HG02623 (cell line): Measurements from ENCODE around the gene REXO1.

ENCODE experiments used
- ATAC-seq: cut with Tn5 transposase; IDR thresholded peaks from one replicate; pipeline ENCODE4 v1.9.1; 2021; ENCODE audit warnings: moderate library complexity; ENCODE audit not compliant: unreplicated experiment

The REXO1 gene

DNA sequence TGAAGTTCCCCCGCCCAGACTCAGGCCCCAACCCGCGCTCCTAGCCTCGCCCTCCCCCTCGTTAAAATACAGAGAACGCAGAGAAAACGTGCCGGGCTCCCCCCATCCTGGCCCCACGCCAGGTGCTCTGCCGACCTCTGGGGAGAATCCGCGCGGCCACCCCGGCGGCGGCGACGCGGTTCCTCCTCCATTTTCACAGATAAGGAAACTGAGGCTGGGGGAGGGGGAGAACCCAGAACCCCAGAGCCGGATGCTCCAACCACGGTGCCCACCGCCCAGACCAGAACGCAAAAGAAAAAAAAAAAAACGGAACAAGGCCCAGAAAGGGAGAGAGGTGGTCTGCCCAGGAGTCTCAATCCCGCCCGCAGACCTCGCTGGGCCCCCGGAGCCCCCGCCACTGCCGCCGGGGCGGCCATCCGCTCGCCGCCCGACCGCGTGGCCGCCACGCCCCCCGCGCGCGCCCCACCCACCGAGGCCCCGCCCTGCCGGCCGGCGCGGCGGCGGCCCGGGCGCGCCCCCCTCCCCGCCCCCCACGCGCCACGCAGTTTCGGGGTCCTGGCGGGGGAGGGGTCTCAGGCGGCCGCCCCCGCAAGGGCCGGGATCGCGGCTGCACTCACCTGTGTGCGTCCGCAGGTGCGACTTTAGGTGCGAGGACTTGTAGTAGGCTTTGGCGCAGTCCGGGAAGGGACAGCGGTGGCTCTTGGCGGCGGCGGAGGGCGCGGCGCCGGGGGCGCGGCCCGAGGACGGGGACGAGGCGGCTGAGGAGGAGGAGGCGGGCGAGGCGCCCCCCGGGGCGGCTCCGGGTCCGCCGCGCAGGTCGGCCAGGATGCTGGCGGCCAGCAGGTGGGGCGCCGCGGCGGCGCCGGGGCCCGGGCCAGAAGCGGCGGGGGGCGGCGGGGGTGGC is 14.4 kb upstream of the REXO1 start:
- ATAC-seq: no peak

DNA sequence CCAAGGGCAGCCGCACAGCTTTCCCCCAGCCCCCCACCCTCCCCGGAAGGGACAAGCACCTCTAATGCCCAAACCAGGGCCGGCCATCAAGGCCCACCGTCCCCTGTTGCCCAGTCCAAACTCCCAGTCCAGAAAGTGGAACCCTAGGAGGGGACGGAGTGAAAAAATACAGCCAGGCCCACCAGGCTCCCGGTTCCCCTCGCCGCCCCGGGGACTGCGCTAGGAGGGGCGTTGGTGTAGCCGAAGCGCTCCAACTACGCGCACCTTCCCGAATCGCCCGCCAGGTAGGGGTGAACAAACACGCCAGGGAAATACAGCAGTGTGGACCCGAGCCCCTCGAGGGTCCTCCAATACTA is 13.8 kb upstream of the REXO1 start:
- ATAC-seq: no peak

- no peak for ATAC-seq
These were observed 13.3 kb upstream of the REXO1 start for GRCh38 chr19:1861599-1862031.

- ATAC-seq: no peak
These were observed 12.7 kb upstream of the REXO1 start for GRCh38 chr19:1860821-1861598.

GRCh38 chr19:1860042-1860775 is 11.9 kb upstream of the REXO1 start:
- no peak for ATAC-seq

DNA sequence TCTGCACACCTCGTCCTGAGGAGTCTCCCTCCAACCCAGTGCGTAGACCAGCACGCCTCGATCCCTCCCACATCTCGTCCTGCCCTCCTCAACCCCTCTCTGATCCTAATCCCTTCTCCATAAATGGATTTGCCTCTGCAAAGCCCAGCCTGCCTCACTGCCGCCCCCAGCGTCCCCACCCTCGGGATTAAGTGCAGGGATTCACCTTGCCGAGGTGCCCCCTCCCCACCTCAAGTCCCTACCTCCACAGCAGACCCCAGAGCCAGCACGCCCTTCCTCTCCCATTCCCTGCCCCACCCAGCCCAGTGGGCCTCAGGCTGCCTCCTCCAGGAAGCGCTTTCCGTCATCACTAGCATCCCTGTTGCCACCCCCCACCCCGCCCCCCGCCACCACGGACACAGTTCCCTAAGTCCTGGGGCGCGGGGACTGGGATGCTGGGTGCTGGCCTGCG is 11.1 kb upstream of the REXO1 start:
- no peak for ATAC-seq

- no peak for ATAC-seq
These were observed 10.3 kb upstream of the REXO1 start for GRCh38 chr19:1858412-1859081.

DNA sequence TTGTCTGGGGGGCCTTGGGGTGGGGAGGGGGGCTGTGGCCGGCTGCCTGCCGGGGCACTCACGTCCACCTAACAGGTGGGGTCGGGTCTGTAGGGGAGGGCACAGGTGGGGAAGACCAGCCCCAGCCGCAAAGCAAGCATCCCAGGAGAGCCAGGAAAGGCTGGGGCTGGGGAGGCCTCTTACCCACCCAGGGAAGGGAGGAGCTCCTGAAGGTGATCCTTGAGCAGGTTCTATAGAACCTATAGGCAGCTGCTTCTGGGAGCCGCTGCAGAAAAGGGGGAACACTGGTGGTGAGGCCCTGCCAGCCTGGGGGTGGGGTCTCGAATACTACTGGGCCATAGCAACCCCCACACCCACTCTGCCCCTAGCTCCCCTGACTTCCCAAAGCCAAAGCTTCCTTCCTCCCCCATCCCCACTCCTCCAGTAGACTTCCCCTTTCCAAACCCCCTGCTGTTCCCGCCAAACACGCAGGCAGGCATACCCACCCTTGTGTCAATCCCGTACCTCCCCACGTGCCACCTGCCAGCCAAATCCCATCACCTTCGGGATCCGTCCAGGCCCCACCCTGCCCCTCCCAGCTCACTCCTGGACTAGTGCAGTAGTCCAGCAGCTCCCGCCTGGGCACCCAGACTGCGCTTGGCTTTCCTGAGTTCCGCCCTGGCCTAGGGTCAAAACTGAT is 9.5 kb upstream of the REXO1 start:
- ATAC-seq: no peak

- no peak for ATAC-seq
These were observed 8.7 kb upstream of the REXO1 start for GRCh38 chr19:1856698-1857603.

DNA sequence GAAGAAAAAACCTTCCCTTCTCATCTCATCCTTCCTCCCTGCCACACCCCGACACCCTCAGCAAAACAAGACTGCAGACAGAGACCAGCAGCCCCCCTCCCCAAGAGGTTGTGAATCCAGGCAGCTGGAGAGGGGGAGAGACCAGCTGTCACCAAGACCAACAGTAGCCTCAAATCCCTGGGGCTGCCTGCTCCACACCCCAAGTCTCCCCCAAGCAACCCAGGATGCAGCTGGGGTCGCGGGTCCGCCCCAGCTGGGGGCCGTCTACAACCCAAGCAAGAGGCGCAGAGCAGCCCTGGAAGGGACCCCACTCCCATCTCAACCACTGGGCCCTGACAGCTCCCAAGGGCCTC is 8.0 kb upstream of the REXO1 start:
- ATAC-seq: no peak

DNA sequence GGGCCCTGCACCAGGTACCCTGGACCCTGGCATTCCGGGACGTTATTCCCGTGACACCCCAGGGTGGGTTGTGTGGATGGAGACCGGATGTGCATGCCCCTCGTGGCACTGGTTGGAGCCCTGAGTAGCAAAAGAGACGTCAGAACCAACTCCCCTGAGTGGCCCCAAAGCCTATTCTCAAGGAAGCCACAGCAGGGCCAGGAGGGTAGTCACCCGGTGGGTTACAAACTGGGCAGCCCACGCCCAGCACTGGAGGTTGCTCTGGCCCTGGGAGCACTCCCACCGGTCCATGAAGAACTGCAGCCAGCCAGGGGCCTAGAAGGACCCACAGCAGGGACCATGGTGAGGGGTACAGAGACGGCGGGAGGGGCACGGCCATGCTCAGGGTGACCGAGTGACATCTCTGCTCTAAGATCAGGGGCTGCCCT is 7.6 kb upstream of the REXO1 start:
- ATAC-seq: no peak

GRCh38 chr19:1855040-1855827 is 7.0 kb upstream of the REXO1 start:
- peak; percentile 48 for ATAC-seq

GRCh38 chr19:1854542-1855039 is 6.3 kb upstream of the REXO1 start:
- ATAC-seq: no peak

DNA sequence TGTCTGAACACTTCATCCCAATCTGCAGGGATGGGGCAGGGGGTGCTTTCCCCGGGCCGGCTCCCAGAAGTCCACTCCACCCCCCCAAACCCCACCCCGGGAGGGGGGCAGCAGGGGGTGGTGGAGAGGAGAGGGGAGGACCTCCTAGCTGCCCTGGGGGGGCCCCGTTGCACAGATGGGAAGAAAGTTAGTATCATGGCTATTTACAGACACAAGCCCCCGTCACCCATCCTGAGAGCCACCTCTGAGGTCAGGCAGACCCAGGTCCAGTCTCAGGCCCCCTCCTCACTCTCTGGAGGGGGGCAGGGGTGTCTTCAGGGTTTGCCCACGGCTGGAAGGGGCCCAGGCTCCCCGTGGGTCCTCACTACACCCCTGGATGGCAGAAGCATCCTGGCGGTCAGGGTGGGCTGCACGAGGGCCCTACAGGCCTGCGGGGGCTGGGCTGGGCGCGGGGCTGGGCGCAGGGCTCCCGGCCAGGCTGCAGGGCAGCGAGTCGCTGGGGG is 5.8 kb upstream of the REXO1 start:
- no peak for ATAC-seq

- no peak for ATAC-seq
These were observed 5.2 kb upstream of the REXO1 start for GRCh38 chr19:1853295-1854038.

- no peak for ATAC-seq
These were observed 4.4 kb upstream of the REXO1 start for GRCh38 chr19:1852581-1853128.
